ENCODE data around the gene BCAS1. TPM values are rescaled to one million over a fixed set of nuclear protein-coding genes. Genes with fewer than 3 reads are reported as not detected.

BCAS1 gene
- total RNA-seq, 2 experiments from 2014 or later = 0.16 to 0.19 TPM

- no TSS peak for BruUV-seq (replicated peaks)
- TF ChIP-seq CTCF (conservative IDR thresholded peaks at IDR 0.05; ENCODE audit: low read length) = no peak
- no peak for TF ChIP-seq EZH2phosphoT487 (IDR thresholded peaks at IDR 0.05; ENCODE audit: borderline replicate concordance, low read depth, low read length)
- Histone ChIP-seq H4K20me1 (ENCODE audit: insufficient read depth, low read length) (no peaks in the 10 kb centered on the region), H3K4me2 (ENCODE audit: low read length) (no peak overlapping the region), H2AFZ (ENCODE audit: low read length) (no peak overlapping the region), H3K9me3 (ENCODE audit: low read length) (peaks cover 5% of the 10 kb centered on the region; the same call in 1 of the 2 replicates), H3K79me2 (ENCODE audit: insufficient read depth, low read depth, low read length) (no peaks in the 10 kb centered on the region), H3K4me3 (ENCODE audit: low read depth, low read length, poor library complexity, severe bottlenecking) (no peak overlapping the region), H3K27ac (ENCODE audit: low read depth, low read length, poor library complexity, severe bottlenecking) (no peak overlapping the region), H3K4me1 (ENCODE audit: insufficient read depth, low read length, poor library complexity, severe bottlenecking) (peaks cover 5% of the 10 kb centered on the region), H3K36me3 (ENCODE audit: insufficient read depth, low read length) (no peaks in the 10 kb centered on the region), H3K9me2 (ENCODE audit: insufficient read depth, low read length) (no peaks in the 10 kb centered on the region)
- intact Hi-C loops (cut with micrococcal nuclease; ENCODE audit: unreplicated experiment) = no loop called here
- CTCF ChIA-PET (ENCODE audit: unreplicated experiment) = interaction anchor here (0.6 kb wide), 2 partner anchors 442 to 674 kb away, joined by 3 to 7 read pairs; no protein-coding TSS in a partner anchor
- POLR2A ChIA-PET = interaction anchor here (0.8 to 1.2 kb wide), 2 partner anchors 19 to 109 kb away, joined by 3 read pairs; no protein-coding TSS in a partner anchor
- no peak for DNase-seq (ENCODE audit: low spot score)
Observed at GRCh38 chr20:53954723-53955658, 115.4 kb downstream of the BCAS1 start.

GRCh38 chr20:53952528-53953096 is 117.8 kb downstream of the BCAS1 start:
- H4K20me1 ChIP-seq (ENCODE audit: insufficient read depth, low read length) = no peaks in the 10 kb centered on the region
- CTCF ChIA-PET (ENCODE audit: unreplicated experiment) = no interaction called here
- peaks cover 8% of the 10 kb centered on the region for H3K4me1 ChIP-seq (ENCODE audit: insufficient read depth, low read length, poor library complexity, severe bottlenecking)
- DNase-seq (ENCODE audit: low spot score) = no peak
- H3K79me2 ChIP-seq (ENCODE audit: insufficient read depth, low read depth, low read length) = no peaks in the 10 kb centered on the region
- H3K9me3 ChIP-seq (ENCODE audit: low read length) = peaks cover 5% of the 10 kb centered on the region; the same call in 1 of the 2 replicates
- POLR2A ChIA-PET = no interaction called here
- TF ChIP-seq CTCF (conservative IDR thresholded peaks at IDR 0.05; ENCODE audit: low read length) (no peak), EZH2phosphoT487 (IDR thresholded peaks at IDR 0.05; ENCODE audit: borderline replicate concordance, low read depth, low read length) (no peak)
- intact Hi-C loops (cut with micrococcal nuclease; ENCODE audit: unreplicated experiment) = no loop called here
- H2AFZ ChIP-seq (ENCODE audit: low read length) = no peak overlapping the region
- H3K27ac ChIP-seq (ENCODE audit: low read depth, low read length, poor library complexity, severe bottlenecking) = no peak overlapping the region
- H3K4me3 ChIP-seq (ENCODE audit: low read depth, low read length, poor library complexity, severe bottlenecking) = no peak overlapping the region
- H3K9me2 ChIP-seq (ENCODE audit: insufficient read depth, low read length) = no peaks in the 10 kb centered on the region
- no peak overlapping the region for H3K4me2 ChIP-seq (ENCODE audit: low read length)
- H3K36me3 ChIP-seq (ENCODE audit: insufficient read depth, low read length) = no peaks in the 10 kb centered on the region
- BruUV-seq (replicated peaks) = no TSS peak
